ENCODE measurements around the gene LEP. TPM values are rescaled to one million over a fixed set of nuclear protein-coding genes. Genes with fewer than 3 reads are reported as not detected.
A peak's percentile ranks its signal among the peaks of the same experiment; 100 is the strongest.

The LEP gene
- total and polyA plus RNA-seq, 2 of the 8 experiments (the other 6 are each of a cell fraction or from before 2014, with no cell fraction given), result not detected

- no peaks in the 10 kb centered on the region for H3K36me3 ChIP-seq (ENCODE audit: control insufficient read depth in 2 of 4, insufficient read depth in 4 of 4, low read length in 3 of 4)
- H3K9me3 ChIP-seq (ENCODE audit: insufficient read depth in 2 of 2, low read depth in 1 of 2, low read length in 1 of 2), result no peaks in the 10 kb centered on the region
- H2BK20ac ChIP-seq (ENCODE audit: low read length), result no peak overlapping the region
- ChIA-PET POLR2A (ENCODE audit: partially characterized antibody) (interaction anchor here (0.6 to 1.3 kb wide), 2 partner anchors 68 to 70 kb away, joined by 3 to 4 read pairs; no protein-coding TSS in a partner anchor), CTCF (ENCODE audit: partially characterized antibody) (interaction anchor here (0.8 to 18.6 kb wide), 29 partner anchors 9 to 495 kb away, joined by 3 to 347 read pairs (median 37); no protein-coding TSS in a partner anchor)
- H4K5ac ChIP-seq (ENCODE audit: insufficient read length, low read depth, low read length), result no peak overlapping the region
- H3K27ac ChIP-seq (ENCODE audit: low read depth, low read length), result no peak overlapping the region
- H3K56ac ChIP-seq (replicated peaks; ENCODE audit: insufficient read length, low read depth, low read length), result no peak overlapping the region
- H3K79me2 ChIP-seq (ENCODE audit: control insufficient read depth in 1 of 2, insufficient read depth in 2 of 2, low read length in 2 of 2), result no peaks in the 10 kb centered on the region
- H3K23me2 ChIP-seq (ENCODE audit: low read depth, low read length), result no peaks in the 10 kb centered on the region; the same call in 1 of the 2 replicates
- H3K27me3 ChIP-seq (replicated peaks in 1 of 4; ENCODE audit: control insufficient read depth in 3 of 4, extremely low read depth in 1 of 4, insufficient read depth in 3 of 4, low read length in 3 of 4), result peaks cover 15 to 37% (median 31%) of the 10 kb centered on the region in 4 experiments
- no peak overlapping the region for H3K23ac ChIP-seq (ENCODE audit: insufficient read length)
- no peak overlapping the region for H2BK12ac ChIP-seq (ENCODE audit: low read depth, low read length)
- H2AFZ ChIP-seq (ENCODE audit: low read length), result no peak overlapping the region
- peak; percentile 60 to 71 for TF ChIP-seq RAD21 (IDR thresholded peaks at IDR 0.05 in 1 of 2, conservative IDR thresholded peaks at IDR 0.05 in 1 of 2; ENCODE audit: low read depth in 2 of 2, low read length in 2 of 2)
- TF ChIP-seq GABPA (IDR thresholded peaks at IDR 0.05; ENCODE audit: borderline replicate concordance, insufficient read depth, low read length), result no peak
- TF ChIP-seq CTCF (IDR thresholded peaks at IDR 0.05; ENCODE audit: control extremely low read depth in 1 of 3, insufficient read depth in 1 of 3, low read depth in 1 of 3, low read length in 3 of 3), result peak; percentile 58 to 60 (median 58)
- 93% methylated on average over 16 of the region's 16 CpGs; no CpG with 5 or more reads in 1 of the 2 experiments for WGBS, 2 experiments (ENCODE audit: extremely low coverage in 1 of 2, insufficient coverage in 1 of 2, insufficient read length in 1 of 2, insufficient replicate concordance in 2 of 2, low coverage in 1 of 2, low lambda C conversion rate in 2 of 2, missing lambda C conversion rate in 1 of 2)
- H2BK15ac ChIP-seq (ENCODE audit: low read length), result no peak overlapping the region
- no peaks in the 10 kb centered on the region for H3K79me1 ChIP-seq (ENCODE audit: low read depth, low read length)
- no peak overlapping the region for H3K9ac ChIP-seq (replicated peaks in 1 of 4; ENCODE audit: extremely low read depth in 1 of 4, low read depth in 3 of 4, low read length in 3 of 4)
- no peak overlapping the region for H2BK5ac ChIP-seq (ENCODE audit: low read depth, low read length)
- peaks cover 0 to 1% of the 10 kb centered on the region in 2 experiments for H4K20me1 ChIP-seq (replicated peaks in 1 of 2; ENCODE audit: control insufficient read depth in 1 of 2, insufficient read depth in 2 of 2, low read length in 2 of 2)
- H3K4me1 ChIP-seq (replicated peaks in 1 of 4; ENCODE audit: control insufficient read depth in 3 of 4, insufficient read depth in 4 of 4, low read length in 3 of 4), result peaks cover 4 to 15% (median 8%) of the 10 kb centered on the region in 4 experiments
- H4K8ac ChIP-seq (ENCODE audit: extremely low read depth, insufficient read depth, low read length), result no peak overlapping the region
- no peak overlapping the region for H3K14ac ChIP-seq (ENCODE audit: insufficient read length)
- no peak overlapping the region for H3K18ac ChIP-seq (ENCODE audit: extremely low read depth, low read length)
- H3K4ac ChIP-seq (replicated peaks; ENCODE audit: insufficient read length, low read depth, low read length), result no peak overlapping the region
- H2AK5ac ChIP-seq (ENCODE audit: low read depth, low read length), result no peak overlapping the region
- peak in 1 of 2 experiments; percentile 52 for DNase-seq (ENCODE audit: low read depth in 1 of 2, low spot score in 2 of 2)
- H2BK120ac ChIP-seq (replicated peaks; ENCODE audit: low read depth, low read length), result no peak overlapping the region
- H4K91ac ChIP-seq (replicated peaks; ENCODE audit: insufficient read length, low read length), result no peak overlapping the region
- no peak for FAIRE-seq
- no peak overlapping the region for H3K4me3 ChIP-seq (ENCODE audit: extremely low read depth in 1 of 4, insufficient read depth in 2 of 4, low read depth in 3 of 4, low read length in 4 of 4)
- H3K4me2 ChIP-seq (ENCODE audit: insufficient read depth in 1 of 2, low read depth in 2 of 2, low read length in 2 of 2), result no peak overlapping the region
Measured at GRCh38 chr7:128206017-128206746, 34.9 kb upstream of the LEP start.
